CD4-positive, alpha-beta T cell treated with Interleukin-21 for 1 hour (primary cell): ENCODE data around the gene P2RX4.
"Not testable (repeated sequence)": the region's sequence is repeated elsewhere in the genome, so short reads cannot be mapped to it uniquely, and the experiment has no call there.

Experiments used
- DNase-seq: peaks from one replicate; pipeline ENCODE4 v3.0.0-alpha.2; 2020

The P2RX4 gene

DNA sequence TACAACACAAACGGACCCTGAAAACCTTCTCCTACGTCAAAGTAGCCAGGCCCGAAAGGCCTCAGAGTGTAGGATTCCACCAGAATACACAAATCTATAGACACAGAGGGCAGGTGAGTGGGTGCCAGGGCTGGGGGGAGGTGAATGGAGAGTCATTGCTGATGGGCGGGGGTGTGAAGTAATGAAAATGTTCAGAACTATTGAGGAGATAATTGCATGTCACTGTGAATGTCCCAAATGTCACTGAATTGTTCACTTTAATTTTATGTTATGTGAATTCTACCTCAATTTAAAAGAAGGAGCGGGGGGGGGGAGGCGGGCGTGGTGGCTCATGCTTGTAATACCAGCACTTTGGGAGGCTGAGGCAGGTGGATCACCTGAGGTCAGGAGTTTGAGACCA is 36.0 kb downstream of the P2RX4 start:
- no peak for DNase-seq

DNA sequence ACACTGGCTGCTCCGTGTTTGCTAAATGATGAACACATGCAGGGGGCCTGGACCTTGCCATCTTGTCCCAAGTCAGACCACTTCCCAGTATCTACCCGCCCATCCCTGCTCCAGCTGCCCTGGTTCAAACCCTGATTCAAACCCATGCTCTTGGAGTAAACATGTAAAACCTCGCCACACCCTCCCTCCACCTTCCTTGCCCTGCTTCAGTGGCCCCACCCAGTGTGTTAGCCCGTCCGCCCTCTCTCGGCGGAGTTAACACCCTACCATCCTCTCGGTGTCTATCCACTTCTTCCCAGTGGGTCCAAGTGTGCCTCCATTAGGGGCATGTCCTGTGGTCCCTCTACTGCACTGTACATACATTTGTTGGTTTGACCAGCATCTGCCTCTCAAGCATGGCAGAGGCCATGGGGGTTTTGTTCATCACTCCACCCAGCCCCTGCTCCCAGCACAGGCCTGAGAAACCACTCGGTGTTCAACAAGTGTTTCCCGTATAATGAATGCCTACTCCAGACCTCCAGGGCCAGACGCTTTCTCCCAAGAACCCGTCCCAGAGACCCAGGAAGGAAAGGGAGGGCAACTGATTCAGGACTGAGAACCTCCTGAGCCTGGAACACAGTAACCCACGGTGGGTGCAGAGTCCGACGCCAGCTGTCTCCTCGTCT is 37.1 kb downstream of the P2RX4 start:
- DNase-seq: no peak

DNA sequence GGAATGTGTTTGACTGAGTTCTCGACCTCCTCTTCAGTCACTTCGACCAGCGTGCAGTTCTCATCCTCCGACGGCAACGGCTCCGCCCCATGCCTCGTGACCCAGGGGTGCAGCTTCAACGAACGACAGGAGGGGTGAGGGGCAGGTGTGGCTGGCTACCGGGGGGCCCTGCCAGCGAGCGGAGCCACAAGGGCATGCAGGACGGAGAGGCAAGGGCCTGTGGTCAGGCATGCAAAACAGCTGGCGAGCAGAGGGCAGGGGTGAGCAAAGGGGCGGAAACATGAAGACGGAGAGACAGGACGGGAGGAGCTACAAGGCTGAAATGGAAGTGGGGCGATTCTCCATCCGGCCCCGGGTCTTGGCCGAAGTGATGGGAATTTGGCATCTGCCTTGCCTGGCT is 38.7 kb downstream of the P2RX4 start:
- DNase-seq: no peak

DNA sequence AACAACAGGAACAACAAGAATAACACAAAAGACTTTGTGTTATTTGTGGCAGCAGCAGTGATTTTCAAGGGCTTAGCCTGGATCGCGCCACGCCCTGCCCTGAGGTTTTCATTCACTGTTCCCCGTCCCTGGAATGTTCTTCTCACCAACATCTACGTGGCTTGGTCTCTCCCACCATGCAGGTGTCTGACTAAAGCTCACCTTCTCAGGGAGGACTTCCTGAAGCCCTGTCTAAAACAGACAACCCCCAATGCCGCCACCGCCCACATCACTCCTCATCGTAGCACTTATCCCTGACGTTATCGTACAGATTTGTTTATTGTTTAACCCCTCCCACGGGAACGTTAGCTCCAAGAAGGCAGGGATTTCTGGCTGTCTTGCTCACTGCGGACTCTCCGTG is 40.4 kb downstream of the P2RX4 start:
- DNase-seq: no peak

DNA sequence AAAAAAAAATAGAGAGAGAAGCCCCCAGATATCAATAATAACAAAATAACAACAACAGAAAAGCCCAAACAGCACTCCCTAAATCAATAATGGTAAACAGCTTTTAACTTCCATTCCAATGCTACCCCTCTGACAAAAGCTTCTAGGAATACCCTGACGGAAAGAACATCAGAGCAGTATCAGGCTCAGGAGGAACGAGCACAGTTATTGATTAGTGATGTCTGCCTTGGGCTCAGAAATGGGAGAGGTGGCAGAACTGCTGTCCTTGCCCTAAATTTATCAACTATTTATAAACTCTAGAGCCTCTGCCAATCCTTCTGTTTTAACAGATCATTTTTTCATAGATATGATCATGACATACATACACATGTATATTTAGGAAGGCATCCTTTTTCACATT is 41.9 kb downstream of the P2RX4 start:
- DNase-seq: no peak

DNA sequence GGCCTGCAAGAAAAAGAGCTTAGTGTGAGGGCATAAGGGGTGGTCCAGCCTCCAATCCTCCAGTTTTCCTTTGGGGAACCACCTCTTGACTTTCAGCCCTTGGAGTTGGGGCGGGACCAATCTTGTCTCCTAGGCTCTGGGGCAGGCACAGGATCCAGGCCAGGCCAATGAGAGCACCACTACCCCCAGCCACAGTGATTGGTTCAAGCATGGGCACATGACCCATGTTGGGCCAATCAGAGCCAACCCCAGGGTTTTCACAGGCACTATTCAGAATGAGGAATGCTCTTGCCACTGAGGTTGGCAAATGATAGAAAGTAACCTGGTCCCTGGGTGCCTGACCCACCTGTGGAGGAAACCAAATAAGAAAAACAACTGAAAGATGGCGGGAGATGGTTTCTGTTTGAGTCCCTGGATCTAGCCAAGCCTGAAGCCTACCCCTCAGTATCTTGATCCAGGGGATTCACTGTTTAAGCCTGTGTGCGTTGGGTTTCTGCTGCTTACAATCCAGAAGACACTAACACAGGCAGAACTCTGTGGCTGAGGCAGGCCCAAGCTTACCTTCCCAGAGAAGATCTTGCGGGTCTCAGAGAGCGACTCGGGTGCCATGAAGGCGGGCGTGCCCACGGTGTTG is 42.9 kb downstream of the P2RX4 start:
- DNase-seq: no peak

DNA sequence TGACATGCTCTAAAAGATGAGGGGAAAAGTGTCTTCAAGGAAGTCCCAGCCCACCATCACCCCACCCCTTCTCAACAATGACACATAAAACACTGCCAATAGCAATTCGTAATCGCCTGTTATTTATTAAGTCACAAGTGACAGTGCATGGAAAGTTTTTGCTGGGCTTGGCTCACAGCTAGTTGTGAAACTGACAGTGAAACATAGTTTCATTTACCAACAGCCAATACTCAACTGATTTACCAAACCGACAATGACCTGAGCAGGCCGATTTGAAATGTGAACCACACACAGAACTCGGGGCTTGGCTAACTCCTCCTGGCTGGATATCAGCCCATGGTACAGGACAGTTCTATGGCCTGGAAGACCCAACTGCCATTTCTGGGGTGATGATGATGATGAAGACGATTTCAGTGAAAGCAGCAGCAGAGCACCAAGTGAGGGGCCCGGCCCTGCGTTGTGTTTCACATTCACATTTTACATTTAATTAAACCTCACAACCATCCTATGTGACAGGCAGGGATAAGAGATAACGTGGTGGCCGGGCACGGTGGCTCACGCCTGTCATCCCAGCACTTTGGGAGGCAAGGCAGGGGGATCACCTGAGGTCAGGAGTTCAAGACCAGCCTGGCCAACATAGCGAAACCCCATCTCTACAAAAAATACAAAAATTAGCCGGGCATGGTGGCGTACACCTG is 43.9 kb downstream of the P2RX4 start:
- DNase-seq: no peak

DNA sequence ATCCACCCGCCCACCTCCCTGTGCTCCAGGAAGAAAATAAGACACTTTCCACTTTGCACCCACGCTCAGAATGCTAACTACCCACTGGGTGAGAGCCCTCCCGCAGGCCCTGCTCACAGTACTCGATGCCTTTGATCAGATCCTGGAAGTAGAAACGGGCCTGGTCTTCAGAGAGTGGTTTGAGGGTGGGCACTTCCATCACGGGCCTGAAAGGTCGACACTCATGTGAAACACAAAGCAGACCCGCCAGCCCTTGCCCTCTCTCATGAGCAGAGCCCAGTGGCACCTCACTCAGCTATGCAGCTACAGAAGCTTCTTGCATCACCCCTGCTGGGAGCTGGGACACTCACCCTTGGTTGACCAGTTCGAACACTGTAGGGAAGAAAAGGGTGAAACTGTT is 45.5 kb downstream of the P2RX4 start:
- no peak for DNase-seq

DNA sequence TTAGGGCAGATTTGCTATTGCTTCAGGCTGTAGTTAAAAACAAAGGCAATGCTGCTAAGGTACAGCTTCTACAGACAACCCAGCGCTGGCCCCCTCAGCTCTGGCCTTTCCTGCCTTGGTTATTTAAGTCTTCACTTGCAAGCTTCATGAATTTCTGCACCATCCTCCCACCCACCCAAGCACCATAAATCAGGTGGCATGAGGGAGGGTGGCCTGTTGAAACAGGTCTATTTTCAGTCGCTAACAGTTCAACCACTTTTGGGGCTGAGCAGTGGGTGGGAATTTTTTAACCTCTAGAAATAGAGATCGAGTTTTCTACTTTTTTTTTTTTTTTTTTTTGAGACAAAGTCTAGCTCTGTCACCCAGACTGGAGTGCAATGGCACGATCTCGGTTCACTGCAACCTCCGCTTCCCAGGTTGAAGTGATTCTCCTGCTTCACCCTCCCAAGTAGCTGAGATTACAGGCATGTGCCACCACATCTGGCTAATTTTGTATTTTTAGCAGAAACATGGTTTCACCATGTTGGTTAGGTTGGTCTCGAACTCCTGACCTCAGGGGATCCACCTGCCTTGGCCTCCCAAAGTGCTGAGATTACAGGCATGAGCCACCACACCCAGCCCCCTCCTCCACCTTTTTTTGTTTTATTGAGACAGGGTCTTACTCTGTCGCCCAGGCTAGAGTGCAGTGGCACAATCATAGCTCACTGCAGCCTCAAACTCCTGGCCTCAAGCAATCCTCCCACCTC is 47.9 kb downstream of the P2RX4 start:
- not testable (repeated sequence) for DNase-seq

DNA sequence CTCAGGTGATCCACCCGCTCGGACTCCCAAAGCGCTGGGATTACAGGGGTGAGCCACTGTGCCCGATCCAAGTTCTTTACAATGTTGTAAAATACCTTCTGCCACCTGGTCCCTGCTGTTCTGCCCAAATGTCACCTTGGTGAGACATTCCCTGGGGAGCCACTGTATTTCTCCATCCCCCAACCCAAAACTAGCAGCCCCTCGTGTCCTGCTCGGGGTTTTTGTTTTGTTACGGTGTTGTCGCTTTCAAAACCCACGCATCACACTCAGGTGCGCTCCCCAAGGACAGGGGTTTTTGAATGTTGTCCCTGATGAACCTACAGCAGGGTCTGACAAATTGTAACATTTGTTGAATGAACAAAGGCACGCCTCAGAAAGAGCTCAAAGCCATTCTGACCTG is 49.1 kb downstream of the P2RX4 start:
- no peak for DNase-seq

DNA sequence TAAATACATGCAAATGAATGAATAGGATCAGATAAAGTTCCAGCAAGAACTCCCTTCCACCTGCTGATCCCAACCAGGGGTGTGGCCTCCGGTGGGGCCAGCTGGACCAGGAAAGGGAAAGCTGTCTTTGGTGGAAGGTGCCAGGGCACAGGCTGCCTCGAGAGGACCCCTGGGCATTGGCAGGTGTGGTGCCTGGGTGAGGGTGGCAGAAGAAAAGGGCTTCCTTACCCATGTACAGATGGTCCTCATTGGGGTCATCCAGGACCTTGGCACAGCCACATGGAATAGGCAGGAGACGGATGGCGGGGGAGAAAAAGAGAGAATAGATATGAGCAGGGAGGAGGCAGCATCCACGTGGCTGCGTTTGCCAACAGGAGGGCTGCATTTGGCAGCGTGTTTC is 50.2 kb downstream of the P2RX4 start:
- no peak for DNase-seq

DNA sequence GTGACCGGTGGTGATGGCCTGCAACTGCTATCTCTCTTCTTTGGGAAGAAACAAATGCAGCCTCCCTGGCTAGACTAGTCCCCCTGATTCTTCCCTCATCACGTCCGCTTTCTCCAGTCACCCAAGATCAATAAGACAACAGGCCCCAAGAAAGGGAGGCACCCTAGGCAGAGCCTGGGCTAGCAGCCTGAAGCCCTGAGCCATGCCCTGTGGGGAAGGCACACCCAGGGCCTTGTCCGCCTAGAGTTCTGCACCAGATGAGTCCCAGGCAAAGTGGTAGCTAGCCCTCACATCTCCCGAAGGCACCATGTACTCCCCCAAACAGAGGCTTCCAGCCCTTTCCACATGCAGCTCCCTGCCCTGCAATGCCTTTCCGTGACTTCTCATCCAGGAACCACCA is 51.5 kb downstream of the P2RX4 start:
- no peak for DNase-seq

DNA sequence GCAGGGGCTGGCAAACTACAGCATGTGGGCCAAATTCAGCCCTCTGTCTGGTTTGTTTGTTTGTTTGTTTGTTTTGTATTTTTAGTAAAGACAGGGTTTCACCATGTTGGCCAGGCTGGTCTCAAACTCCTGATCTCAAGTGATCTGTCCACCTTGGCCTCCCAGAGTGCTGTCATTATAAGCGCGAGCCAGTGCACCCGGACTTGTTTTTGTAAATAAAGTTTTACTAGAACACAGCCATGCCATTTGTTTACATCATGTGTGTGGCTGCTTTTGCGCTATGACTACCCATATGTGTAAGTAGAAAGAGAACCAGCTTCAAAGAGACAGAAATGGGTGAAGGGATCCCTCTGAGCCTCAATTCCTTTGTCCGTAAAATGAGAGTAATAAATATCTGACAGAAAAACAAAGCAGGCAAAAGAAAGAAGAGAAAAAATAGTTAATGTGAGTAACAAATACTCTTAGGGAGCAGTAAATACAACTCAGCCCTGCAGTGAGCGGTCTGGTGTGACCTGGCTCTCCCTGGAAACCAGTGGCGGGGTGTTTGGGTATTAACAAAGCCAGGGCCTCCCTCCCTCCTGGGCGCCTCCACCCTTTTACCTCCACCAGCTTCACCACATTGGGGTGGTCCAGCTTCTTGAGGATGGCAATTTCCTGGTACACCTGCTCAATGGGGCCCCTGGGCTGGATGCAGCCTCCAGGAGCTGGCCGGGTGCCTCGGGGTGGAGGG is 53.4 kb downstream of the P2RX4 start:
- DNase-seq: no peak

DNA sequence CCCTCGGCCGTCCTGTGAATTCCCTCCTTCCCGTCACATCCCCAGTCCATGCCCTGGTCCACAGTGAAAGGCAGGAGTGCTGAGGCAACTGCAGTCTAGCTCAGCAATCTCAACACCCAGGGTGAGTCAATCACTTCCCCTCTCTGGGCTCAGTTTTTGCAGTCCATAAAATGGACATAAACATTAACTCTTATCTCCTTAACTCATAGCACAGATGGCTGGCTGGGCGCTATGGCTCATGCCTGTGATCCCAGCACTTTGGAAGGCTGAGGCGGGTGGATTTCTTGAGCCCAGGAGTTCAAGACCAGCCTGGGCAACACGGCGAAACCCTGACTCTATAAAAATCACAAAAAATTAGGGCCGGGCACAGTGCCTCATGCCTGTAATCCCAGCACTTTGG is 54.2 kb downstream of the P2RX4 start:
- DNase-seq: no peak

DNA sequence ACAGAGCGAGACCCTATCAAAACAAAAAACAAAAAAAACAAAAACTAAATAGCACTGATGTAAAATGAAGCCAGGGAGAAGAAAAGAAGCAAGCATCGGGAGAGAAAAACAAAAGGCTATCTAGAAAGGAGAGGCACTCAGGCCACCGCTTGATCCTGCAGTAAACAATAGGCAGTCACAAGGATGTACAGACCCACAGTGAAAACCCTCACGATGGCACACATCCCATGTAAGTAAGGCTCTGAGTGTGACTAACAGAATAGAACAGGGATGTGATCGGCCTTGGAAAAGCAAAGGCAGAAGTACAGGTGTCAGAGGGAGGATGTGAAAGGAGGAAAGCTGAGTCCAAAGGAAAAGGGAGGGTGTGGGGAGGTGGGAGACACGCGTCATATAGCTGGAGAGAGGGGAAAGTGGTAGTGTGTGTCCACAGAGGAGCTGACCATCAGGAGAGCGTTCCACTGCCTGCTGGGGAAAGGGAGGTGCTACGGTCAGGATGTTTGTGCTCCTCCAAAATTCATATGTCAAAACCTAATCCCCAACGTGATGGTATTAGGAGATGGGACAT is 55.1 kb downstream of the P2RX4 start:
- no peak for DNase-seq

DNA sequence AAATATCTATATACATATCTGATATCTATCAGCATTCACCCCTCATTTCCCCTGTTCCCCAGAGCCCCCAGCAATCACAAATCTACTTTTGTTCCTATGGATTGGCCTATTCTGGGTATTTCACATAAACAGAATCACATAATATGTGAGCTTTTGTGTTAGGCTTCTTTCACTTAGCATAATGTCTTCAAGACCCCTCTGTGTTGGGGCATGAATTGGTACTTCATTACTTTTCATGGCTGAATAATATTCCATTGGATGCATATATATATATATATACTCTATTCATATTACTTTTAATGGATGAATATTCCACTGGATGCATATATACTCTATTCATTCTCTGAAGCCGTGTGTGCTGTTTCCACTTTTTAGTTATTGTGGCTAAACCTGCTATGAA is 57.9 kb downstream of the P2RX4 start:
- no peak for DNase-seq

DNA sequence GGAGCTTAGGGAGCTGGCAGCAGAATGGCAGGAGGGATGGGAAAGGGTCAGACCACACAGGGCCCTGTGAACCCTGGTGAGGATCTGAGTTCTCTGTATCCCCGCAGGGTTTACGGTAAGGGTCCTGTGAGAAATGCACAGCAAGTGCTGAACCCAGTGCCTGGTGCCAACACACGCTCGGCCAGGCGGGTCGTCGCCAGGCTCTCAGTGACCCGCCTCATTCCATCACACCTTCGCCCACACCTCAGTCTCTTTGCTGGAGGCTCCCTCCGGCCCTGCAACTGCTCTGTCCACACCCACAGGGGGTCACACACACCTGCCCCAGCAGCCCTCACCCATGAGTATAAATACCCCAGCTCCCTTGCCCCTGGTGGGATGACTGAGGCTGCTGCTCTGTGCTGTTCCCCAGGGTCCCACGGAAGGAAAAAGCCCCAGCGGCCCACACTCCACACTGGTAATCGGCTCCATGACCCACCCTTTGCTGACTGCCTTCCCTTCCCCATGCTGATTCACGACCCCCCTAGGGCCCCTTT is 63.5 kb downstream of the P2RX4 start:
- DNase-seq: no peak

DNA sequence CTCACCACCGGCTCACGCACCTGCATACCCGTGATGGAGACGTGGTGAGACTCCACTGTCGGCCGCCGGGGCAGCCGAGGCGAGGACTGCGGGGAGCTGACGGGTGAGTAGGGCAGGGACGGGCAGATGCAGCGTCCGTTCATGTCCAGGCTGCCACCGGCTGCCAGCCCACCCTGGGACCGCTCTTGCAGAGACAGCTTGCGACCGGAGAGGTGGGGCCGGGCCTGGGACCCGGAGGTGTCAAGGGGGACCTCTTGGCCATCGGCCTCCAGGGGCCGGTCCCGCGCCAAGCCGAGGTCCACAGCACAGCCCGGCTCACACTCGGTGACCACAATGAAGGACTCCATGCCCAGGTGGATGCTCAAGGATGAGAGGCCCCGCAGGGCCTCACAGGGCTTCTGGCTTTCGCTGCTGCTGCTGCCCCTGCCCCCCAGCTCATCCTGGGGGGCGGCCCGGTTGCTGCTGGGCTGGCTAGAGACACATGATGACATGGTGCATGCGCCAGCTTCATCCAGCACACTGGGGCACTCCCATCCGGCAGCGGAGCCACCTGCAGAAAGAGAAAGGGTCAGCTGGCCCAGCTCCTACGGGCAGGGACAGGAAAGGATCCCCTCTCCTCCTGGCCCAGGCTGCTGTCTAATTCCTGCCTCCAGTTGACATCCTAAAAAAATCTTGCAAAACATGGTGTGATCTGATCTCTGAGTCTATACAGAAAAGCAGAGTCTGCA is 64.3 kb downstream of the P2RX4 start:
- no peak for DNase-seq

DNA sequence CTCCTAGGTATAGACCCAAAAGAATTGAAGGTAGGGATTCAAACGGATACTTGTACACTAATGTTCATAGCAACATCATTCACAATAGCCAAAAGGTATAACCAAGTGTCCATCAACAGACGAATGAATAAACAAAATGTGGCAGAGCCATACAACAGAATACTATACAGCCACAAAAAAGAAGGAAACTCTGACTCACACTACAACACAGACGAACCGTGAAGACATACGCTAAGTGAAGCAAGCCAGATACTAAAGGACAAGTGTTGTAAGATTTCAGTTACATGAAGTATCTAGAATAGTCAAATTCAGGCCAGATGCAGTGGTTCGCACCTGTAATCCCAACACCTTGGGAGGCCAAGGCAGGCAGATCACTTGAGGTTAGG is 67.4 kb downstream of the P2RX4 start:
- DNase-seq: no peak

DNA sequence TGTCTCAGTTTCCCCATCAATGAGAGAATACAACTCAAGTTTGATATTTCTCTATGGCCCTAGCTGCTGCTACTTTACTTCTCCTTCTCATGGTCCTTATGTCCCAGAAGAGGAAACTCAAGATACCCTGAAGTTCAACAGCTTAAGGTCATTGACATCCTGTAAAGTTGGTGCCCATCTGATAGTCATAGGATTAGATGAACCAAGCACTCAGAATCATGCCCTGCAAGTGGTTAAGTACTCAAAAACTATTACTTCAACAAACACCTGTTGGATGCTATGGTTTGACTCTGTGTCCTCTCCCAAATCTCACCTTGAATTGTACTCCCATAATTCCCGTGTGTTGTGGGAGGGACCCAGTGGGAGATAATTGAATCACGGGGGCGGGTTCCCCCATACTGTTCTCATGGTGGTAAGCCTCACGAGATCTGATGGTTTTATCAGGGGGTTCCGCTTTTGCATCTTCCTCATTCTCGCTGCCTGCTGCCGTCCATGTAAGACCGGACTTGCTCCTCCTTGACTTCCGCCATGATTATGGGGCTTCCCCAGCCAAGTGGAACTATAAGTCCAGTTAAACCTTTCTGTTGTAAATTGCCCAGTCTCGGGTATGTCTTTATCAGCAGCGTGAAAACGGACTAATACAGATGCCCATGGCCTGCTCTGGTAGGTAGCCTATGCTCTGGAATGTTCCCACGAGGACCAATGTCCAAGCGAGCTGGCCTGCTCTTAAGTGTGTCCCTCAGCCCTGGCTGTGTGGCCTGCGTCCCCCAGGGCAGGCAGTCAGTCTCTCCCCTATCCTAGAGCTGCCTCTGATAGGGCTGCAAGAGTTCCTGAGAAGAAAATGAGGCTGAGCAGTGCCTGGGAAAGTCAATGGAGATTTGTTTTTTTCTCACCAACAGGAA is 68.5 kb downstream of the P2RX4 start:
- DNase-seq: no peak

DNA sequence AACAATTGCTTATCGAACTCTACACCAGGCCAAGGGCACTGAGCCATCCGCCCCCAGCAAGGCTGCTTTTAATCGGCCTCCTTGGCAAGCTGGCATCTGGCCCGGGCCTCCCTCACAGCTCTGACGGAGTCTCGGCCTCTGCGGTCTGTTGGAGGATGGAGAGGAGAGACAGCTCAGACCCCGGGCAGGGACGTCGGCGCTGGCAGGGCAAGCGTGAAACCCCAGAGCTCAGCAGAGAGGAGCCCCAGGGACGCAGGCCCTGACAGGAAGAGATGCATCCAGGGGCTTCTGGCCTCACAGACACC is 69.1 kb downstream of the P2RX4 start:
- no peak for DNase-seq
